H9 (cell line): ENCODE measurements around the gene NECAB3. TPM values are rescaled to one million over a fixed set of nuclear protein-coding genes. Genes with fewer than 3 reads are reported as not detected.

ENCODE experiments used
- DNase-seq: peaks from one replicate; pipeline ENCODE4 v3.0.0-alpha.2; 2017
- H2AFZ ChIP-seq: one replicate; pipeline ENCODE4 v1.6.1; 2013; ENCODE audit warnings: mild to moderate bottlenecking, low read length, control low read depth, moderate library complexity
- H2AK5ac ChIP-seq: 2 replicates; pipeline ENCODE4 v1.6.1; 2013; ENCODE audit warnings: low read length, control low read depth, mixed read lengths; ENCODE audit not compliant: insufficient read length
- H2BK120ac ChIP-seq: one replicate; pipeline ENCODE4 v1.6.1; 2013; ENCODE audit warnings: low read depth, mild to moderate bottlenecking, low read length, control low read depth, inconsistent platforms; ENCODE audit not compliant: poor library complexity, severe bottlenecking
- H2BK12ac ChIP-seq: 2 replicates; pipeline ENCODE4 v1.6.1; 2013; ENCODE audit warnings: low read length, control low read depth, mixed read lengths, low read depth; ENCODE audit not compliant: insufficient read length
- H2BK15ac ChIP-seq: 2 replicates; pipeline ENCODE4 v1.6.1; 2013; ENCODE audit warnings: low read depth, low read length, control low read depth
- H2BK20ac ChIP-seq: one replicate; pipeline ENCODE4 v1.6.1; 2013; ENCODE audit warnings: low read depth, mild to moderate bottlenecking, low read length, control low read depth, inconsistent platforms; ENCODE audit not compliant: poor library complexity, severe bottlenecking
- H2BK5ac ChIP-seq: 2 replicates; pipeline ENCODE4 v1.6.1; 2013; ENCODE audit warnings: low read length, control low read depth, mixed read lengths; ENCODE audit not compliant: insufficient read length
- H3K14ac ChIP-seq: 2 replicates; pipeline ENCODE4 v1.6.1; 2013; ENCODE audit warnings: low read length, control low read depth; ENCODE audit not compliant: insufficient read depth
- H3K18ac ChIP-seq: 2 replicates; pipeline ENCODE4 v1.6.1; 2013; ENCODE audit warnings: low read depth, mild to moderate bottlenecking, mixed read lengths, low read length, control low read depth; ENCODE audit not compliant: insufficient read length
- H3K23ac ChIP-seq: 2 replicates; pipeline ENCODE4 v1.6.1; 2013; ENCODE audit warnings: low read length, control low read depth, mixed read lengths, low read depth; ENCODE audit not compliant: insufficient read length
- H3K23me2 ChIP-seq: 2 replicates; pipeline ENCODE4 v1.6.1; 2013; ENCODE audit warnings: low read depth, mild to moderate bottlenecking, mixed read lengths, low read length, control low read depth; ENCODE audit not compliant: insufficient read length, poor library complexity, severe bottlenecking
- H3K27ac ChIP-seq: 2 replicates; pipeline ENCODE4 v1.5.1; 2013; ENCODE audit warnings: low read length, control low read depth, mixed read lengths, low read depth; ENCODE audit not compliant: insufficient read length
- H3K27me3 ChIP-seq: 2 replicates; pipeline ENCODE4 v1.6.1; 2013; ENCODE audit warnings: low read length, control low read depth, inconsistent platforms; ENCODE audit not compliant: insufficient read depth
- H3K4ac ChIP-seq: 2 replicates; pipeline ENCODE4 v1.6.1; 2013; ENCODE audit warnings: low read depth, mild to moderate bottlenecking, control low read depth, inconsistent platforms, low read length, moderate library complexity
- H3K4me1 ChIP-seq: 2 replicates; pipeline ENCODE4 v1.6.1; 2013; ENCODE audit warnings: low read length, control low read depth, inconsistent platforms; ENCODE audit not compliant: insufficient read depth
- H3K4me2 ChIP-seq: 2 replicates; pipeline ENCODE4 v1.6.1; 2013; ENCODE audit warnings: low read length, control low read depth, mixed read lengths; ENCODE audit not compliant: insufficient read length, insufficient read depth
- H3K56ac ChIP-seq: 2 replicates; pipeline ENCODE4 v1.6.1; 2013; ENCODE audit warnings: low read depth, mild to moderate bottlenecking, mixed read lengths, low read length, control low read depth; ENCODE audit not compliant: insufficient read length
- H3K79me1 ChIP-seq: 2 replicates; pipeline ENCODE4 v1.6.1; 2013; ENCODE audit warnings: low read depth, mild to moderate bottlenecking, moderate library complexity, low read length, control low read depth, inconsistent platforms; ENCODE audit not compliant: insufficient read depth, poor library complexity, severe bottlenecking
- H3K79me2 ChIP-seq: 2 replicates; pipeline ENCODE4 v1.6.1; 2013; ENCODE audit warnings: low read length, control low read depth, inconsistent platforms; ENCODE audit not compliant: insufficient read depth
- H3K9ac ChIP-seq: 2 replicates; pipeline ENCODE4 v1.6.1; 2013; ENCODE audit warnings: low read length, control low read depth, mixed read lengths; ENCODE audit not compliant: insufficient read length; ENCODE audit errors: extremely low read depth
- H3K9me3 ChIP-seq: one replicate; pipeline ENCODE4 v1.6.1; 2013; ENCODE audit warnings: low read depth, low read length, inconsistent platforms; ENCODE audit not compliant: control insufficient read depth
- H3T11ph ChIP-seq: one replicate; pipeline ENCODE4 v1.6.1; 2013; ENCODE audit warnings: mild to moderate bottlenecking, low read length, control low read depth, inconsistent platforms
- H4K20me1 ChIP-seq: one replicate; pipeline ENCODE4 v1.6.1; 2013; ENCODE audit not compliant: control insufficient read depth, insufficient read length, insufficient read depth
- H4K5ac ChIP-seq: 2 replicates; pipeline ENCODE4 v1.6.1; 2013; ENCODE audit warnings: low read depth, mild to moderate bottlenecking, mixed read lengths, low read length, control low read depth; ENCODE audit not compliant: insufficient read length
- H4K8ac ChIP-seq: replicated peaks from 2 replicates; pipeline ENCODE4 v1.6.1; 2013; ENCODE audit warnings: low read length, control low read depth, mixed read lengths, low read depth; ENCODE audit not compliant: insufficient read length
- H4K91ac ChIP-seq: 2 replicates; pipeline ENCODE4 v1.6.1; 2013; ENCODE audit warnings: low read depth, mild to moderate bottlenecking, moderate library complexity, mixed read lengths, low read length, control low read depth; ENCODE audit not compliant: insufficient read length
- H3K27ac Mint-ChIP-seq, 3 experiments: 2 replicates in 2 of 3; 3 replicates in 1 of 3; pipeline ENCODE4 v1.8.0; 2020 to 2021; ENCODE audit warnings: mixed read lengths in 3 of 3, mild to moderate bottlenecking in 1 of 3, moderate library complexity in 1 of 3
- H3K27me3 Mint-ChIP-seq: 2 replicates; pipeline ENCODE4 v1.8.0; 2021; ENCODE audit warnings: low read depth, mild to moderate bottlenecking, moderate library complexity, mixed read lengths
- H3K36me3 Mint-ChIP-seq, 3 experiments: 2 replicates in 2 of 3; 3 replicates in 1 of 3; pipeline ENCODE4 v1.8.0; 2020 to 2021; ENCODE audit warnings: low read depth in 3 of 3, mixed read lengths in 3 of 3; ENCODE audit not compliant: insufficient read depth in 1 of 3
- H3K4me1 Mint-ChIP-seq, 2 experiments: 2 replicates each; pipeline ENCODE4 v1.8.0; 2020; ENCODE audit warnings: mixed read lengths in 2 of 2
- H3K4me3 Mint-ChIP-seq, 2 experiments: 2 replicates in 1 of 2; 3 replicates in 1 of 2; pipeline ENCODE4 v1.8.0; 2020 to 2021; ENCODE audit warnings: mild to moderate bottlenecking in 2 of 2, mixed read lengths in 2 of 2, moderate library complexity in 1 of 2
- H3K9me3 Mint-ChIP-seq, 2 experiments: 2 replicates in 1 of 2; 3 replicates in 1 of 2; pipeline ENCODE4 v1.8.0; 2020; ENCODE audit warnings: mild to moderate bottlenecking in 2 of 2, mixed read lengths in 2 of 2, moderate library complexity in 1 of 2
- CTCF ChIP-seq: fragments of 200-600 bp; sonication (generic); conservative IDR thresholded peaks from 3 replicates; pipeline ENCODE4 v1.8.0; 2021; ENCODE audit warnings: antibody characterized with exemption, mild to moderate bottlenecking
- WGBS: extraction: QIAGEN DNeasy Blood & Tissue Kit; methylation state at CpG from one replicate; pipeline ENCODE4 v1.1.7; 2013; ENCODE audit warnings: missing lambda C conversion rate, low lambda C conversion rate, mixed read lengths; ENCODE audit not compliant: insufficient read length; ENCODE audit errors: extremely low coverage; 5-methylcytosine and 5-hydroxymethylcytosine counted together
- total RNA-seq: library from RNA; stranded (reverse); gene quantifications from 2 replicates; pipeline ENCODE4 v1.2.1, GENCODE V29; 2021

NECAB3 gene
- total RNA-seq, 1 experiment from 2014 or later, result 57.7 TPM

- no peaks in the 10 kb centered on the region for H3K9me3 ChIP-seq
- no peak overlapping the region for H3K23ac ChIP-seq
- Mint-ChIP-seq H3K27me3 (peaks cover 63% of the 10 kb centered on the region), H3K4me1 (peaks cover 35 to 38% of the 10 kb centered on the region in 2 experiments), H3K27ac (peak overlapping the region in 1 of 3 experiments; percentile 12; a peak in 1 of 7 replicates), H3K36me3 (no peaks in the 10 kb centered on the region; a peak in 1 of 7 replicates), H3K9me3 (no peaks in the 10 kb centered on the region), H3K4me3 (no peak overlapping the region)
- H3K56ac ChIP-seq, result no peak overlapping the region
- no peak overlapping the region for H2BK12ac ChIP-seq
- no peak overlapping the region for H2BK20ac ChIP-seq
- H3K27me3 ChIP-seq, result no peaks in the 10 kb centered on the region
- no peaks in the 10 kb centered on the region for H4K20me1 ChIP-seq
- whole genome bisulfite sequencing, result no CpG with 5 or more reads among the region's 4 CpGs
- H2AFZ ChIP-seq, result no peak overlapping the region
- H3K18ac ChIP-seq, result no peak overlapping the region
- H2BK5ac ChIP-seq, result no peak overlapping the region
- H4K5ac ChIP-seq, result no peak overlapping the region
- no peaks in the 10 kb centered on the region for H3K79me2 ChIP-seq
- no peaks in the 10 kb centered on the region for H3K79me1 ChIP-seq
- H4K91ac ChIP-seq, result no peak overlapping the region
- no peak overlapping the region for H3K9ac ChIP-seq
- H3K23me2 ChIP-seq, result peaks cover 7% of the 10 kb centered on the region
- H3T11ph ChIP-seq, result no peak overlapping the region
- no peak overlapping the region for H2BK15ac ChIP-seq
- DNase-seq, result no peak
- no peak overlapping the region for H3K27ac ChIP-seq
- no peaks in the 10 kb centered on the region for H3K4me1 ChIP-seq
- H2BK120ac ChIP-seq, result no peak overlapping the region
- H3K4ac ChIP-seq, result no peak overlapping the region
- H4K8ac ChIP-seq, result no peak overlapping the region
- no peak overlapping the region for H3K14ac ChIP-seq
- no peak overlapping the region for H3K4me2 ChIP-seq
- H2AK5ac ChIP-seq, result no peak overlapping the region
- TF ChIP-seq CTCF, result no peak
Observed at GRCh38 chr20:33689973-33690372, 15.7 kb upstream of the NECAB3 start.
